ENCODE measurements around the gene FRRS1L. TPM values are rescaled to one million over a fixed set of nuclear protein-coding genes. Genes with fewer than 3 reads are reported as not detected.

FRRS1L gene
- total RNA-seq, 4 donors from 2014 or later, result 0.05 to 0.42 TPM; not detected in 2

DNA sequence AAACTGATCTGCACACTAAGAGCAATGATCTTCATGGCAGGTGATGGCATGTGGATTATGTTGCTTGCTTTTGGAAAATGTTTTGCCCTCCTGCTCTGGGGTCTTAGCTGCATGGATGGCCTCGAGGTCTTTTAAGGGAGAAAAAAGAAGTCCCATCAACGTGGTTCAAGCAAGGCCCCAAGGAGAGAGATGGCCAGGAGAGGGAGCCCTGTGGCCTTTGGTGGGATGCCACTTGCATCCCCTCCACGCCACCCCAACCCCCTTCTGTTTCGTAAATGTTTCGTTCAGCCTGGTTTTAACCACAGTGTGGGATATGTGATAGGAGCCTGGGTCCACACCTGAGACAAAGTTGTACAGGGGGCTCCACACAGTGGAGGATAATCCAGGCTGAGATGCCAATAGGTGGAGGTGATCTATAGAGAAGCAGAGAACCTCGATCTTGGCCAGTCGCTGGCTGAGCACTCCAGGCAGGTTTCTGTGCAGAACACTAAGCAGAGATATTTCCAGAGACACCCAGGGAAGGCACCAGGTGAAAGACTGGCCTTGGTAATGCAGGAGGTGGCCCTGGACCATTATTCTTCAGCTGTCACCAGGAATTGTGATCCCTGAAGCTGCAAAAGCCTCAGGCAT, 25.8 kb upstream of the FRRS1L start:
- WGBS, result 70% methylated on average over 7 of the region's 7 CpGs
- Histone ChIP-seq H3K9me3 (no peaks in the 10 kb centered on the region), H3K36me3 (no peaks in the 10 kb centered on the region), H3K27ac (no peak overlapping the region), H3K4me1 (no peaks in the 10 kb centered on the region), H3K27me3 (no peaks in the 10 kb centered on the region), H3K4me3 (no peak overlapping the region)
- DNase-seq (ENCODE audit: low spot score in 2 of 2), result no peak
- TF ChIP-seq POLR2A (IDR thresholded peaks at IDR 0.05) (no peak), POLR2AphosphoS5 (IDR thresholded peaks at IDR 0.05) (no peak), EP300 (IDR thresholded peaks at IDR 0.05) (no peak)
- TF ChIP-seq, protein P1, sequence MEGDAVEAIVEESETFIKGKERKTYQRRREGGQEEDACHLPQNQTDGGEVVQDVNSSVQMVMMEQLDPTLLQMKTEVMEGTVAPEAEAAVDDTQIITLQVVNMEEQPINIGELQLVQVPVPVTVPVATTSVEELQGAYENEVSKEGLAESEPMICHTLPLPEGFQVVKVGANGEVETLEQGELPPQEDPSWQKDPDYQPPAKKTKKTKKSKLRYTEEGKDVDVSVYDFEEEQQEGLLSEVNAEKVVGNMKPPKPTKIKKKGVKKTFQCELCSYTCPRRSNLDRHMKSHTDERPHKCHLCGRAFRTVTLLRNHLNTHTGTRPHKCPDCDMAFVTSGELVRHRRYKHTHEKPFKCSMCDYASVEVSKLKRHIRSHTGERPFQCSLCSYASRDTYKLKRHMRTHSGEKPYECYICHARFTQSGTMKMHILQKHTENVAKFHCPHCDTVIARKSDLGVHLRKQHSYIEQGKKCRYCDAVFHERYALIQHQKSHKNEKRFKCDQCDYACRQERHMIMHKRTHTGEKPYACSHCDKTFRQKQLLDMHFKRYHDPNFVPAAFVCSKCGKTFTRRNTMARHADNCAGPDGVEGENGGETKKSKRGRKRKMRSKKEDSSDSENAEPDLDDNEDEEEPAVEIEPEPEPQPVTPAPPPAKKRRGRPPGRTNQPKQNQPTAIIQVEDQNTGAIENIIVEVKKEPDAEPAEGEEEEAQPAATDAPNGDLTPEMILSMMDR (IDR thresholded peaks at IDR 0.05), result no peak

DNA sequence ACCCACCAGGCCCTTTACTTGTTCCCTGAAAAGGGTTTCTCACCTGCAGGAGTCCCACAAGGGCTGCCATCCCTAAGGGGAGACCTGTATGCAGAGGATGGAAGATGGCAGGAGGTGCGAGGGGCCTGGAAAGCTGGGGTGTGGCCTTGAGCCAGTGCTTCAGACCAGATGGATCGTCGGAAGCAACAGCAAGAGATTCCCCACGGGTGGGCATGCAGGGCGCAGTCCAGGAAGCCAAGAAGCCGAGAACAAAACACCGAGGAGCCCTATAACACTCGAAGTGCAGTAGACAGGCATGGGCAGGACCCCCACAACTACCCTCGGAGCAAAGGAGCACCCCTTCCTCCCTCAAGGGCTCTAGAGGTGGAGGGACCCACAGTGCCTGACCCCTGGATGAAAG, 24.7 kb upstream of the FRRS1L start:
- no peak for TF ChIP-seq EP300 (IDR thresholded peaks at IDR 0.05)
- H3K4me1 ChIP-seq, result no peaks in the 10 kb centered on the region
- no peak overlapping the region for H3K27ac ChIP-seq
- no peaks in the 10 kb centered on the region for H3K36me3 ChIP-seq
- H3K27me3 ChIP-seq, result no peaks in the 10 kb centered on the region
- DNase-seq (ENCODE audit: low spot score in 2 of 2), result no peak
- no peak overlapping the region for H3K4me3 ChIP-seq
- H3K9me3 ChIP-seq, result no peaks in the 10 kb centered on the region
- 97% methylated on average over 5 of the region's 9 CpGs for WGBS

DNA sequence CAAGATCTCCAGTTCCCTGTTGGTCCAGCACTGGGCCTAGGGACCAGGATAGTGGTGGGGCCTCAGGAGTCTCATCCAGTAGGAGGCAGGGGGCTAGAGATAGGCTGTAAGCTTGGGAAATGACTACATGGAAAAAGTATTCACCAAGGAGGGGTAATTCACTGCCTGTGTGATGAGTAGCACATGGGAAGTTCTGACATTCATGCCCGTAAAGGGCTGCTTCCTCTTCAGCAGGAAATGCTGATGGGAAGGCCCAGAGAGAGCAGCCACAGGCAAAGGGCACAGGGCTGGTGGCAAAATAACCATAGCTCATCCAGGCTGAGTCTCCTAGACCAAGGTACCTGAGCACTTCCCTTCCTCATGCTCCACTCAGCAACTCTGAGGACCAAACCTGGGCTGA, 23.1 kb upstream of the FRRS1L start:
- no peak for DNase-seq (ENCODE audit: low spot score in 2 of 2)
- no peaks in the 10 kb centered on the region for H3K36me3 ChIP-seq
- 80% methylated on average over 1 of the region's 1 CpG for WGBS

DNA sequence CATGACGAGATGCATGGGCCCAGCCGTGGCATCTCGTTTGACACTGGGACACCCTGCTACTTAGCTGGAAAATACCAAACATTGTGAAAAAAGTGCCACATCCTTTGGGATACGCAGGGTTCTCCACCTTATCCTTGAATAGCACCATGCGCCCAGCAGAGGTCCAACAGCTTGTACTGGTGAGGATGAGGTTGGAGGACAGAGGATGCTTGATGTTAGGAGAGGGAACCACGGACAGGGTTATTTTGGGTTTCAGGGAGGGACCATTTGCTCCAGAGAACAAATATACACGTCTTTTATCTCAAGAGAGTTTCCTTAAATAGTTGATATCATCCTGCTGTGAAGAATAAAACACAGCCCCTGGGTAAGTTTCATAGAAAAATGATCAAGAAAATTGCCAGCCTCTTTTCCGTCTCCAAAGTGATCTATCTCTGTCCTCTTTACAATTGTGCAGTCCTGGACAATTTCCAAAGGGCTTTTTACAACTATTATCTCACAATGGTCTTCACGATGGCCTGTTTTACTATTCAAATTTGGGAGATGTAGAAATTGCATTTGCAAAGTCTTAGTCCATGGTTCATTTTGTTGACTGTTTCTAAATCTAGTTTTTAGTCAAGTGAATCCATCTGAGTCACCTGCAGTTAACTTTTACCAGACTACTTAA, 19.9 kb upstream of the FRRS1L start:
- Histone ChIP-seq H3K4me3 (no peak overlapping the region), H3K27me3 (peaks cover 4% of the 10 kb centered on the region), H3K36me3 (no peaks in the 10 kb centered on the region), H3K9me3 (no peaks in the 10 kb centered on the region), H3K4me1 (no peaks in the 10 kb centered on the region), H3K27ac (no peak overlapping the region)
- WGBS, result 64% methylated on average over 9 of the region's 9 CpGs
- no peak for DNase-seq (ENCODE audit: low spot score in 2 of 2)
- TF ChIP-seq EP300 (IDR thresholded peaks at IDR 0.05), result no peak
- TF ChIP-seq POLR2A (IDR thresholded peaks at IDR 0.05), result no peak
- TF ChIP-seq, protein P1 (IDR thresholded peaks at IDR 0.05), result no peak
- TF ChIP-seq POLR2AphosphoS5 (IDR thresholded peaks at IDR 0.05), result no peak

More for the DNA sequence above, 23.1 kb upstream of the FRRS1L start:
- no peaks in the 10 kb centered on the region for H3K9me3 ChIP-seq
- TF ChIP-seq, protein P1 (IDR thresholded peaks at IDR 0.05), result no peak
- TF ChIP-seq EP300 (IDR thresholded peaks at IDR 0.05) (no peak), POLR2A (IDR thresholded peaks at IDR 0.05) (no peak), POLR2AphosphoS5 (IDR thresholded peaks at IDR 0.05) (no peak)
- H3K4me3 ChIP-seq, result no peak overlapping the region
- peaks cover 3% of the 10 kb centered on the region for H3K27me3 ChIP-seq
- no peak overlapping the region for H3K27ac ChIP-seq
- H3K4me1 ChIP-seq, result no peaks in the 10 kb centered on the region

DNA sequence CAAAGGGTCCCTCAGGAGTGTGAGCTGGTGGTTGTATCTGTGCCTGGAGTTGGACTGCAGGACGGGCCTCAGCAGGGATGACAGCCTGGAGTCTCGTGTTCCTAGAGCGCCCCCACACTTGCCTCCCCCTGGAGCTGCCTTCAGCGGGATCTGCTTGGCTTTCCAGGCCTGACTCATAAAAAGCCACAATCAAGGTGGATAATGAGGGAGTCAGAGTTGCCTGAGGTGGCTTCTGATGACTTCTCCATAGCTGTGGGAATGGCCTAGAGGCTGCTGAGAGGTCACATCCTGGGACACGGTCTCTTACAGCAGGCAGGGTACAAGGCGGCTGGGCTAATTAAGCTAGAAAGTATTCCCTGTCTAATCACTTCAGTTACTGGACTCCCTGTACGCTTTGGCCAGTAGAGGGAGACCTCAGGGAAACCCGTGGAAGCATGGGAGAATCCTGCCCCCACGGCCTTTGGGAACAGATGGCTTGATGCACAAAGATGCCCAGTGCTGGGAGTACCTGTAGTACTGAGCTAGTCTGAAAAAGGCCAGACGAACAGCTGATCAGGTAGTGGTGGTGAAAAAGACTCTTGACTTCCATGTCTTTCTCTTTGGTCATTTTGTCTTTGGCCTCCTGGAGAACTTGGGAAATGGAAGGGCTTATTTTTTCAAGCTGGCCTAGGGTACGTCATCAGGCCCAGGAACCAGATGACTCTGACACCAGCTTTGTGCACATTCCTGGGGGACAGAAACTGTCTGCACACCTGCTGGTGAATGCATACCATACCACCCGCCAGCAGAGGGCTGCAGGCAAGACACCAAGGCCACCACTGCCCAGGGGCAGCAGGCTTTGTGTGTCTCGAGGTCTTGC, 16.1 kb upstream of the FRRS1L start:
- TF ChIP-seq EP300 (IDR thresholded peaks at IDR 0.05) (no peak), POLR2A (IDR thresholded peaks at IDR 0.05) (no peak), POLR2AphosphoS5 (IDR thresholded peaks at IDR 0.05) (no peak)
- TF ChIP-seq, protein P1 (IDR thresholded peaks at IDR 0.05), result no peak
- WGBS, result 71% methylated on average over 10 of the region's 13 CpGs
- H3K27ac ChIP-seq, result no peak overlapping the region
- H3K27me3 ChIP-seq, result peaks cover 4% of the 10 kb centered on the region
- no peaks in the 10 kb centered on the region for H3K36me3 ChIP-seq
- H3K9me3 ChIP-seq, result no peaks in the 10 kb centered on the region
- peak in 1 of 2 donors; percentile 47 for DNase-seq (ENCODE audit: low spot score in 2 of 2)
- no peak overlapping the region for H3K4me3 ChIP-seq
- no peaks in the 10 kb centered on the region for H3K4me1 ChIP-seq
